GM12873 (cell line): ENCODE results near the gene NTN4.

Experiments
- CTCF ChIP-seq: IDR thresholded peaks from 2 replicates; pipeline ENCODE4 v1.5.1; 2012; ENCODE audit warnings: low read depth, mild to moderate bottlenecking, moderate library complexity, low read length, control low read depth; ENCODE audit not compliant: insufficient read depth; ENCODE audit errors: missing control alignments

Gene NTN4

GRCh38 chr12:95661360-95661759, 129.2 kb downstream of the NTN4 start:
- no peak for TF ChIP-seq CTCF

- TF ChIP-seq CTCF = no peak
These were observed 132.2 kb downstream of the NTN4 start for GRCh38 chr12:95658386-95658785.

- TF ChIP-seq CTCF = no peak
These were observed 136.6 kb downstream of the NTN4 start for GRCh38 chr12:95653771-95654546.

- no peak for TF ChIP-seq CTCF
These were observed 138.9 kb downstream of the NTN4 start for GRCh38 chr12:95651681-95652080.

GRCh38 chr12:95648990-95649791, 141.4 kb downstream of the NTN4 start:
- no peak for TF ChIP-seq CTCF

- TF ChIP-seq CTCF = no peak
These were observed 143.8 kb downstream of the NTN4 start for GRCh38 chr12:95646781-95647190.

GRCh38 chr12:95643256-95643655, 147.3 kb downstream of the NTN4 start:
- no peak for TF ChIP-seq CTCF
